Skeletal muscle cell (primary cell): ENCODE measurements around the gene XPR1.

ENCODE experiments used
- DNase-seq: peaks from one replicate; pipeline ENCODE4 v3.0.0-alpha.2; 2010; ENCODE audit warnings: low read depth
- H3K4me3 ChIP-seq: 2 replicates; pipeline ENCODE4 v1.5.1; 2011; ENCODE audit warnings: low read depth, mild to moderate bottlenecking, control low read depth, low read length, moderate library complexity

Gene XPR1

DNA sequence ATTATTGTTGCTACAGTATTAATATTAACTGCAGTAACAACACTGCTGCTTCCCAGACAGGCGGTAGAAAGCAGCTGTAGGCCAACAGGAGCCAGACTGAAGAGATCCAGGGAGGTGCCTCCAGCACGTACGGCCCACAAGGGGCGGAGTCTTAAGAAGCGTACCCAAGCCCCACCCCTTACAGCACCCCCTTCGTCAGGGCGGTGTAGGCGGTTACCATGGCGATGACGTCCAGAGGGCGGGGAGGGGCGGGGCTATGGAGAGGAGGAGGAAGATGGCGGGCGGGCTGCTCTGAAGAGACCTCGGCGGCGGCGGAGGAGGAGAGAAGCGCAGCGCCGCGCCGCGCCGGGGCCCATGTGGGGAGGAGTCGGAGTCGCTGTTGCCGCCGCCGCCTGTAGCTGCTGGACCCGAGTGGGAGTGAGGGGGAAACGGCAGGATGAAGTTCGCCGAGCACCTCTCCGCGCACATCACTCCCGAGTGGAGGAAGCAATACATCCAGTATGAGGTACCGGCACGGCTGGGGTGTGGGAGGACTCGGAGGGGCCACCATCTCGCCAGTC is at the start of gene XPR1:
Gene XPR1, plus strand, starts transcription at position 257 of the 560 bp plus-strand sequence. Its CDS starts 180 bp downstream, at position 437.
- peak; percentile 97 for DNase-seq
- peak within 1 kb of the TSS; percentile 79 for H3K4me3 ChIP-seq

GRCh38 chr1:180584869-180585268 is 47.0 kb upstream of the XPR1 start:
- no peak overlapping the region for H3K4me3 ChIP-seq
- no peak for DNase-seq

- DNase-seq = no peak
- no peak overlapping the region for H3K4me3 ChIP-seq
These were observed 45.8 kb upstream of the XPR1 start for GRCh38 chr1:180585994-180586359.

- no peak overlapping the region for H3K4me3 ChIP-seq
- DNase-seq = peak; percentile 39
These were observed 45.1 kb upstream of the XPR1 start for GRCh38 chr1:180586671-180587155.

GRCh38 chr1:180588121-180588520 is 43.7 kb upstream of the XPR1 start:
- H3K4me3 ChIP-seq = no peak overlapping the region
- no peak for DNase-seq

DNA sequence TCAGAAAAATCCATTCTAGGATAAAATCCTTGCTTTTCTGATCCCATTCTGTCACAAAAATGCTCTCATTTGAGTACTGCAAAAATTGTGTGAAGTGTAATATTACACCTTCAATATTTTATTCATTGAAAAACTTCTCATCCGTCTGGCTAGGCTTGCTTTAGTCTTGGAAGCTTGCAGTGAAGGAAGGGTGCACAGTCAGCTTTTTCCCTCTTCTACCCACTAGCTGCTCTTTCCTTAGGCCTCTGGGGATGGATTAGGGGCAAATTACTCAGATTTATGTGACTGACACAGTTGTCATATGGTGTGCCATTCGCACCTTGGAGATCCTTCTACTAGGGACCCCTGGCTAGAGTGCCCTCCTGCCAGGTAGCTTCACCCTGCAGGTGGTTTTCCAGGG is 40.9 kb upstream of the XPR1 start:
- no peak overlapping the region for H3K4me3 ChIP-seq
- no peak for DNase-seq

DNA sequence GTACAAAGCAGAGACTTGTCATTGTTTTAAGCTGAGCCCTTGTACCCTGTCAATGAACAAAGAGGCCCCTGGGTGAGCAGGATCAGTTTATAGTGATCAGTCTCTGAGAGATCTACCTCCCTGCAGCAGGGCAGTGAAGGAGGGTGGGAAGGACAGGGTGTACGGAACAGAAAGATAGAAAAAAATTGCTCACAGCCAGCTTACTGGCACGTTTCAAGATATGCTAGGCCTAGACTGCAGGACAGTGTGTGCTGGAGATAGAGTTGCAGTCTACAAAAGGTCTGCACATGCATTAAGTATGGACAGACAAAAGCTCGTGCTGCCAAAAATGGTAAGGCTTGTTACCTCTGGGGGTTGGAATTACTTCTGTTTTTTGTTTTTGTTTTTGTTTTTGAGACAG is 38.4 kb upstream of the XPR1 start:
- no peak for DNase-seq
- no peak overlapping the region for H3K4me3 ChIP-seq

DNA sequence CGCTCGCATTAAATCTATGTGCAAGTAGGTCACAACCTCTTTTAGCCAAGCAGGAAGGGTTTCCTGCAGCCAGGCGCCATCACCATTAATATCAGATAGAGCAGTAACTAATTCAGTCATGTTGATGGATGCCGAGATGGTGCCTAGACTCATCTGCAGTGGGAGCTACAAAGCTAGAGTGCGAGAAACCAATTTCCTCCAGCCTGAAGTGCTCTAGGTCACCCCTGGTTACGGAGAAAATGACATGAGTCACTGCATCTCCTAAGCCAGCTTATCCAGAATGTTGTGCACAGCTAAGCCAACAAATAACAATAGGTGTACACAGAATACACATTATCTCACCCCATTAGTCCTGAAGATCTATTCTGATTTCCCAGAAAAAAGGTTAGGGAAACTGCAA is 37.1 kb upstream of the XPR1 start:
- no peak overlapping the region for H3K4me3 ChIP-seq
- no peak for DNase-seq

- DNase-seq = no peak
- H3K4me3 ChIP-seq = no peak overlapping the region
These were observed 35.9 kb upstream of the XPR1 start for GRCh38 chr1:180595966-180596365.

DNA sequence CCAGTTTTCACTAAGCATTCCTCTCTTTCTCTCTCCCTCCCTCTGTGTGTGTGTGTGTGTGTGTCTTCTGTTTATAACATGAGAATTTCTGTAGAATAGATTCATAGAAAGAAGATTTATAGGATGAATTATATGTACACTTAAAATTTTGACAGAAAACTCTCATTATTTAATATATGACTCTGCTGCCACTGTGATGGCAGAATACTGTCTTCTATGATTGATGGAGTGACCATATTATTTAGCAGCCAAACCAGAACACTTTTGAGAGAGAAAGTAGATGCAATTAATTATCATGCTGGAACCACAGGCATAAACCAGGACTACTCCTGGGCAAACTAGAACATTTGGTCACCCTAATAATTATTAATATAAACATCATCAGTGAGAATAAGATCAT is 34.3 kb upstream of the XPR1 start:
- DNase-seq = no peak
- H3K4me3 ChIP-seq = no peak overlapping the region

DNA sequence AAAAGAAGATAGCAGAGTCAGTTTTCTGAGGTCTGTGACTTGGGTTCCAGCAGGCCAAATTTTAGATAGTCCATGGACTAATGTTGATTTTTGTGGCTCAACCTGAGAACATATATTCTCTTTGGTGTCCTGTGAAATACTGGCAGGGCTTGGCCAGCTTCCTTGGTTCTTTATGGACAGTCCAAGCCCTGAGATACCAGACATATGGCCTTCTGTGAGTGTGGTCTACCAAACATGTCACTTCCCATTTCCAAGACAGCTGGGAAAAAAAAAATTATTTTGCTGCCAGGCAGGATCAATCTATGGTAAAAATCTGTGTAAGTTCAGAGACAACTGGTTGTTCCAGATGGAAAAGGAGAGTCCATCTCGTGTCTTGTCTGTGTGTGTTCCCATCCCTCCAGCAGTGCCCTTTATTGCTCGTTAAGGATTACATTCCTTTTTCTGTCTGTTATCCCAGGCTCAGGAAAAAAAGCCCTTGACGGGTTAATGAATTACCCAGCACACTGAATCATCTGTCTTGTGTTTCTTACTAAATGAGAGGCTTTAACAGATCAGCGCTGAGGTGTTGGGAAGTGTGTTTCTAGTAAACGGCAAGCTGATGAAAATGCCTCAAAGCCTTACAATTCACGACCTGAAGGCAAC is 33.4 kb upstream of the XPR1 start:
- H3K4me3 ChIP-seq = no peak overlapping the region
- no peak for DNase-seq

GRCh38 chr1:180600343-180600742 is 31.5 kb upstream of the XPR1 start:
- DNase-seq = no peak
- no peak overlapping the region for H3K4me3 ChIP-seq

- no peak for DNase-seq
- H3K4me3 ChIP-seq = no peak overlapping the region
These were observed 30.3 kb upstream of the XPR1 start for GRCh38 chr1:180601512-180601911.

DNA sequence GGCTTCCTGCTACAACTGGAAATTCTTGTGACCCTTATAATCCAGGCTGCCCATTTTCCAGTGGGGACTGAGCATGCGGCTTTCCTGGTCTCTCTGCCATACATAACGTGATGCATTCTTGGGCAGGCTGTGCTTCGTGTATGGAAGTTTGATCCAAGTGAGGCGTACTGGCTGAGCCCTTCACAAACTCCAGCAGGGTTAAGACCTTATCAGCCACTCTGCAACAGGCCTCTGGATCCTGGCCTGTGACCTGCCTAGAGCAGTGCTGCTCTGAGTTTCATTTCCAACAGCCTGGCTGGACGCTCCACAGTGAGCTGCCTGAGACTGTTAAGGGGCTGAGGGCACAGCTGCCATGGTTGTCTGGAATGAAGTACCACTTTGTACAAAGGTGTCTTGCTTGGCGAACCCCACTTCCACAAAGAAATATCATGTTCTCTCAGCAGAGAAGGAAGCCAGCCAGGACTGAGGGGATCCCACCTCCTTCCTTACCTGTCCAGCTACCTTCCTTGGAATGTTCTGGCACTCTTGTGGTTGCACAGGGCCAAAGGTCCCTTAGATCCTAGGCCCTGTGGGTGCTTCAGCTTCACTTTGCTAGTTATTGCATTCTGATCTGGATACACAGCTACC is 28.5 kb upstream of the XPR1 start:
- no peak overlapping the region for H3K4me3 ChIP-seq
- DNase-seq = no peak

GRCh38 chr1:180603850-180604226 is 28.0 kb upstream of the XPR1 start:
- DNase-seq = no peak

DNA sequence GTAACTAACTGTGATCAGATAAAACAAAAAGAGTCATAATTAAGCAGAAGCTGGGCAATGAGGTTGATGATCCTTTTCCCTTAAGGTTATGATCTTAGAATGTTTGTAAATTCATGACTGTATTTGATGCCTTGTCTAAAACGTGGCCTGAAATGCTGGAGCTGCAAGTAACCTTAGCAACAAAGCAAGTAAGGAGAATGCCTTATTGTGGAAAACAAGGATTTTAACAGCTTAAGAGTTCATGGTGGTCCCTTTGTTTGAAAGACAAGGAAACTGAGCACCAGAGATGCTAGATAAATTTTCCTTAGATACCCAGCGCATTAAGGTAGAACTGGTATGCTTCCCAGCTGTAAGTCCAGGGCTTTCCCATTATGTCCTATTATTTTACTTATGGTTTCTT is 25.7 kb upstream of the XPR1 start:
- no peak overlapping the region for H3K4me3 ChIP-seq

More at GRCh38 chr1:180603850-180604226, 28.0 kb upstream of the XPR1 start:
- no peak overlapping the region for H3K4me3 ChIP-seq

GRCh38 chr1:180609643-180610555 is 21.9 kb upstream of the XPR1 start:
- DNase-seq = no peak
- no peak overlapping the region for H3K4me3 ChIP-seq

More for the DNA sequence above, 25.7 kb upstream of the XPR1 start:
- DNase-seq = no peak

- H3K4me3 ChIP-seq = no peak overlapping the region
- DNase-seq = no peak
These were observed 21.2 kb upstream of the XPR1 start for GRCh38 chr1:180610556-180611015.

DNA sequence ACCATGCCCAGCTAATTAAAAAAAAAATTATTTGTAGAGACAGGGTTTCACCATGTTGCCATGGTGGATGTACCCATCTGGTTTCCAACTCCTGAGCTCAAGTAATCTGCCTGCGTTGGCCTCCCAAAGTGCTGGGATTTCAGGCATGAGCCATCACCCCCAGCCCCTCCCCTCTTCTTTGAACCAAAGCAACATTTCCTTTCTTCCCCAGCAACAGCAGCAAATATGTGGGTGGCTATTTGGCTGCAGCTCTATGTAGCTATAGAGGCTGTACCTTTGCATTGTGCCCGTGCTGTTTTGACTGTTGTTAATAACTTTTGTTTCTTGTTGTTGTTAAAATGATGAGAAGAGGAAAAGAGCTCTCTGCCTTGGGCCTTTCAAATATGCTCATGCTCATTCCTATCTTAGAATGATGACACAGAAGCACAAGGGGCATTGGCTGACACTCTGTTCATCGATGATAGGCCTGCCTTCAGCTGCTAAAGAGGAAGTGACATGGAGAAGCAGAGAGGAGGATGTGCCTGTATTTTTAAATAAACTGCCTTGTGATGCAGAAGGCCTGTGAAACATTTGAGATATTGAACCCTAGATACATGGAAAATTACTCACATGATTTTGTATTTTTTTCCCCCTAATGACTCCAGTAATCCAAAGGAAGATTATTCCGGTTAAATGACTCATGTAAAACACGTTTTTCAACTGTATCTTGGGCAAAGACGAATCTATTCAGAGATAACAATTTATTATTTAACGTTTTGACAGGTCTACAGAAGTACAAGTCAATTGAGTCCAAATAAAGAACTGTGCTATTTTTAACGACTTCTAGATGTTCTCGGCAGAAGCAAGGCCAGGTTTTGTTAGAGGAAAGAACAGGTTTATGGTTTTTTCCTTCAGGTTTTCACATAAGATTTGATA is 20.5 kb upstream of the XPR1 start:
- no peak overlapping the region for H3K4me3 ChIP-seq
- DNase-seq = no peak
